ENCODE measurements around the gene TTC34. TPM values are rescaled to one million over a fixed set of nuclear protein-coding genes. Genes with fewer than 3 reads are reported as not detected.

Gene TTC34
- total and polyA plus RNA-seq, 2 donors from 2014 or later, result 0.15 to 2.4 TPM

- intact Hi-C loops (cut with DNase I), result no loop called here
- no peaks in the 10 kb centered on the region for H3K4me1 ChIP-seq (ENCODE audit: control insufficient read depth in 2 of 3, insufficient read depth in 2 of 3, low read depth in 1 of 3, low read length in 3 of 3)
- FAIRE-seq, result no peak
- H3K27ac ChIP-seq (ENCODE audit: low read depth in 2 of 2, low read length in 2 of 2), result no peak overlapping the region
- no peaks in the 10 kb centered on the region for H3K36me3 ChIP-seq (ENCODE audit: control insufficient read depth in 2 of 3, insufficient read depth in 3 of 3, low read length in 3 of 3)
- H3K4me3 ChIP-seq (ENCODE audit: low read length in 3 of 3), result no peak overlapping the region
- H3K9ac ChIP-seq (ENCODE audit: low read length in 3 of 3), result no peak overlapping the region
- DNase-seq, result peak in 1 of 5 donors; percentile 73
- no peaks in the 10 kb centered on the region for H3K9me3 ChIP-seq (ENCODE audit: control insufficient read depth in 2 of 3, insufficient read depth in 1 of 3, low read length in 3 of 3)
- TF ChIP-seq CTCF (IDR thresholded peaks at IDR 0.05; ENCODE audit: borderline replicate concordance, extremely low read depth, insufficient read depth), result no peak
- H3K27me3 ChIP-seq (ENCODE audit: control insufficient read depth, insufficient read depth, low read length), result no peaks in the 10 kb centered on the region
Observed at GRCh38 chr1:2812939-2813653, 11.6 kb upstream of the TTC34 start.

- Histone ChIP-seq H3K36me3 (ENCODE audit: control insufficient read depth in 2 of 3, insufficient read depth in 3 of 3, low read length in 3 of 3) (no peaks in the 10 kb centered on the region), H3K27me3 (ENCODE audit: control insufficient read depth, insufficient read depth, low read length) (no peaks in the 10 kb centered on the region), H3K9me3 (ENCODE audit: control insufficient read depth in 2 of 3, insufficient read depth in 1 of 3, low read length in 3 of 3) (no peaks in the 10 kb centered on the region), H3K9ac (ENCODE audit: low read length in 3 of 3) (no peak overlapping the region), H3K27ac (ENCODE audit: low read depth in 2 of 2, low read length in 2 of 2) (no peak overlapping the region), H3K4me1 (ENCODE audit: control insufficient read depth in 2 of 3, insufficient read depth in 2 of 3, low read depth in 1 of 3, low read length in 3 of 3) (no peaks in the 10 kb centered on the region), H3K4me3 (ENCODE audit: low read length in 3 of 3) (no peak overlapping the region)
- intact Hi-C loops (cut with DNase I), result no loop called here
- DNase-seq (peak in 1 of 5 donors; percentile 50), FAIRE-seq (no peak)
- no peak for TF ChIP-seq CTCF (IDR thresholded peaks at IDR 0.05; ENCODE audit: borderline replicate concordance, extremely low read depth, insufficient read depth)
Observed at GRCh38 chr1:2812136-2812535, 10.6 kb upstream of the TTC34 start.

GRCh38 chr1:2811533-2811918 lies 10.0 kb upstream of the TTC34 start:
- Histone ChIP-seq H3K4me1 (ENCODE audit: control insufficient read depth in 2 of 3, insufficient read depth in 2 of 3, low read depth in 1 of 3, low read length in 3 of 3) (no peaks in the 10 kb centered on the region), H3K27ac (ENCODE audit: low read depth in 2 of 2, low read length in 2 of 2) (no peak overlapping the region), H3K36me3 (ENCODE audit: control insufficient read depth in 2 of 3, insufficient read depth in 3 of 3, low read length in 3 of 3) (no peaks in the 10 kb centered on the region), H3K9ac (ENCODE audit: low read length in 3 of 3) (no peak overlapping the region), H3K4me3 (ENCODE audit: low read length in 3 of 3) (no peak overlapping the region), H3K9me3 (ENCODE audit: control insufficient read depth in 2 of 3, insufficient read depth in 1 of 3, low read length in 3 of 3) (no peaks in the 10 kb centered on the region), H3K27me3 (ENCODE audit: control insufficient read depth, insufficient read depth, low read length) (no peaks in the 10 kb centered on the region)
- no peak for FAIRE-seq
- intact Hi-C loops (cut with DNase I), result no loop called here
- DNase-seq, result no peak
- TF ChIP-seq CTCF (IDR thresholded peaks at IDR 0.05; ENCODE audit: borderline replicate concordance, extremely low read depth, insufficient read depth), result no peak
